Astrocyte of the cerebellum (primary cell): ENCODE results near the gene CHSY3.

Experiments
- DNase-seq: peaks from one replicate; pipeline ENCODE4 v3.0.0-alpha.2; 2011; ENCODE audit warnings: low read depth
- H3K4me3 ChIP-seq: 2 replicates; pipeline ENCODE4 v1.5.1; 2011; ENCODE audit warnings: mild to moderate bottlenecking, low read depth, low read length, moderate library complexity
- in situ Hi-C: cut with HindIII; loops from 2 replicates; pipeline ENCODE4 v1.10.0; 2017; ENCODE audit warnings: low sequenced_read_pairs
- TF ChIP-seq, protein P1 (sequence below): IDR thresholded peaks from 2 replicates; pipeline ENCODE4 v1.5.1; 2012; ENCODE audit warnings: low read length, low read depth, moderate library complexity, mild to moderate bottlenecking; ENCODE audit errors: missing control alignments

CHSY3 gene

DNA sequence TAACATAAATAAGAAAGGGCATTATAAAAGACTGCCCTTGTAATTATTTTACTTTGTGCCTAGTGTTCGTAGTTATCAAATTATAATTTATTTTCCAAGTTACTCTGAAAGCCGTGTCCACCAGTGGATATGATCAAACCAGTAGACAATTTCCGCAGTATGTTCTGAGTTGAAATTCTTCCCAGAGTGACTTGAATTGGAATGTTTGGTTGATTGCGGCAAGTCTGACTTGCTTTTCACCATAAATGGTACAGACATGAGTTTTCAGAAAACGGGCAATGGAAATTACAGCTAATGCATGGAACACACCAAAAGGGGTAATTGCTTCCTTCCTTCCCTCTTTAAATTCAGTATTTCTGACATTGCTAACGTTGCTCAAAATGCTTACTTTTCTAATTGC lies 56.6 kb downstream of the CHSY3 start:
- in situ Hi-C loops = no loop called here
- DNase-seq = no peak
- no peak overlapping the region for H3K4me3 ChIP-seq
- TF ChIP-seq, protein P1, sequence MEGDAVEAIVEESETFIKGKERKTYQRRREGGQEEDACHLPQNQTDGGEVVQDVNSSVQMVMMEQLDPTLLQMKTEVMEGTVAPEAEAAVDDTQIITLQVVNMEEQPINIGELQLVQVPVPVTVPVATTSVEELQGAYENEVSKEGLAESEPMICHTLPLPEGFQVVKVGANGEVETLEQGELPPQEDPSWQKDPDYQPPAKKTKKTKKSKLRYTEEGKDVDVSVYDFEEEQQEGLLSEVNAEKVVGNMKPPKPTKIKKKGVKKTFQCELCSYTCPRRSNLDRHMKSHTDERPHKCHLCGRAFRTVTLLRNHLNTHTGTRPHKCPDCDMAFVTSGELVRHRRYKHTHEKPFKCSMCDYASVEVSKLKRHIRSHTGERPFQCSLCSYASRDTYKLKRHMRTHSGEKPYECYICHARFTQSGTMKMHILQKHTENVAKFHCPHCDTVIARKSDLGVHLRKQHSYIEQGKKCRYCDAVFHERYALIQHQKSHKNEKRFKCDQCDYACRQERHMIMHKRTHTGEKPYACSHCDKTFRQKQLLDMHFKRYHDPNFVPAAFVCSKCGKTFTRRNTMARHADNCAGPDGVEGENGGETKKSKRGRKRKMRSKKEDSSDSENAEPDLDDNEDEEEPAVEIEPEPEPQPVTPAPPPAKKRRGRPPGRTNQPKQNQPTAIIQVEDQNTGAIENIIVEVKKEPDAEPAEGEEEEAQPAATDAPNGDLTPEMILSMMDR = no peak

GRCh38 chr5:129962506-129962905 lies 58.2 kb downstream of the CHSY3 start:
- TF ChIP-seq, protein P1 = no peak
- H3K4me3 ChIP-seq = no peak overlapping the region
- DNase-seq = no peak
- in situ Hi-C loops = no loop called here

DNA sequence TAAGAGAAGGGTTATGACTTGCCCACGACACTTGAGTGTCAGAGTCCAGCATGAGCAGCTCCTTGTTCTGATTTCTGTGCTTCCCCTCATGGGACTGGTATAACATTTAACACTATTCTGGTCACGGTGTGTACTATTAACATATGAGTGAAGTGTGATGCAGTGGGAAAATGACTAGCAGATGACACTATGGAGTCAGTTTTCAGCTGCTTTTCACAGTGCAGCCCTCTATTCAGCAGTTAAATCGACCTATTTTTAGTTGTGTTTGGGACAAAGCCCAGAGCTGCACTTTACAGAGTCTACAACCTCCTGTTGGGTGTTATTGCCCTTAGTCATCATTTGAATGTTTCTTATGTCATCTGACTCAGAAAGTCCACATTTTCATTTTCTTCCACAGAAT lies 59.1 kb downstream of the CHSY3 start:
- TF ChIP-seq, protein P1 = no peak
- no peak overlapping the region for H3K4me3 ChIP-seq
- in situ Hi-C loops = no loop called here
- peak; percentile 92 for DNase-seq

GRCh38 chr5:129966071-129966470 lies 61.8 kb downstream of the CHSY3 start:
- in situ Hi-C loops = no loop called here
- no peak for DNase-seq
- no peak overlapping the region for H3K4me3 ChIP-seq
- TF ChIP-seq, protein P1 = no peak

- no peak for DNase-seq
- in situ Hi-C loops = no loop called here
- TF ChIP-seq, protein P1 = no peak
- H3K4me3 ChIP-seq = no peak overlapping the region
Observed at GRCh38 chr5:129971714-129972113, 67.4 kb downstream of the CHSY3 start.

GRCh38 chr5:129972465-129973141 lies 68.3 kb downstream of the CHSY3 start:
- TF ChIP-seq, protein P1 = no peak
- in situ Hi-C loops = no loop called here
- DNase-seq = no peak
- no peak overlapping the region for H3K4me3 ChIP-seq
